SU-DHL-6 (cell line): ENCODE results near the gene PRSS57.

Experiments
- EZH2phosphoT487 ChIP-seq: fragments of 200-600 bp; sonication (generic), shearing (Covaris generic); conservative IDR thresholded peaks from 2 replicates; pipeline ENCODE4 v1.6.1; 2018; ENCODE audit warnings: mild to moderate bottlenecking, antibody characterized with exemption, low read length, moderate library complexity, mixed read lengths
- TF ChIP-seq, protein P1 (sequence below): fragments of 200-600 bp; sonication (generic); IDR thresholded peaks from one replicate; pipeline ENCODE4 v1.5.1; 2017; ENCODE audit warnings: antibody characterized with exemption, mild to moderate bottlenecking, low read length, moderate library complexity; ENCODE audit not compliant: insufficient read depth, poor library complexity, severe bottlenecking

DNA sequence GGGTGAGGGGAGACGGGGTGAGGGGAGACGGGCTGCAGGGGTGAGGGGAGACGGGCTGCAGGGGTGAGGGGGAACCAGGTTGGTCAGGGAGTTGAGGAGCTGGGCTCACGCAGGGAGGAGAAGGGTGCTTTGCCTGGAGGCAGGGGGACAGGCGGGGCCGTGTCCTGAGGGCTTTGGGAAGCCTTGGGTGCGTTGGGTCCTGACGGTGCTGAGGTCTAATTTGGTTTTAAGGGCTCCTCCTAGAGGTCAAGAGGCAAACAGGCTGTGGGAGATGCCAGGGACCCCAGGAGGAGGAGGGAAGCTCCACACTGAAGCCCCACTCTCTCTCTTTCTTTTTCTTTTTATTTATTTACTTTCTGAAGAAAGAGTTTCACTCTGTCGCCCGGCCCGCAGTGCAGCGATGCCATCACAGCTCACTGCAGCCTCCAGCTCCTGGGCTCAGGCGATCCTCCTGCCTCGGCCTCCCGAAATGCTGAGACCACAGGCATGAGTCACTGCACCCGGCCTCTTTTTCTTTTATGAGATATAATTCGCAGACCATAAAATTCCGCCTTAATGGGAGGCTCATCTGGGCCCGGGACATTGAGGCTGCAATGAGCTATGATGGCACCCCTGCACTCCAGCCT is 46.4 kb upstream of the PRSS57 start:
- TF ChIP-seq EZH2phosphoT487, result no peak
- TF ChIP-seq, protein P1, sequence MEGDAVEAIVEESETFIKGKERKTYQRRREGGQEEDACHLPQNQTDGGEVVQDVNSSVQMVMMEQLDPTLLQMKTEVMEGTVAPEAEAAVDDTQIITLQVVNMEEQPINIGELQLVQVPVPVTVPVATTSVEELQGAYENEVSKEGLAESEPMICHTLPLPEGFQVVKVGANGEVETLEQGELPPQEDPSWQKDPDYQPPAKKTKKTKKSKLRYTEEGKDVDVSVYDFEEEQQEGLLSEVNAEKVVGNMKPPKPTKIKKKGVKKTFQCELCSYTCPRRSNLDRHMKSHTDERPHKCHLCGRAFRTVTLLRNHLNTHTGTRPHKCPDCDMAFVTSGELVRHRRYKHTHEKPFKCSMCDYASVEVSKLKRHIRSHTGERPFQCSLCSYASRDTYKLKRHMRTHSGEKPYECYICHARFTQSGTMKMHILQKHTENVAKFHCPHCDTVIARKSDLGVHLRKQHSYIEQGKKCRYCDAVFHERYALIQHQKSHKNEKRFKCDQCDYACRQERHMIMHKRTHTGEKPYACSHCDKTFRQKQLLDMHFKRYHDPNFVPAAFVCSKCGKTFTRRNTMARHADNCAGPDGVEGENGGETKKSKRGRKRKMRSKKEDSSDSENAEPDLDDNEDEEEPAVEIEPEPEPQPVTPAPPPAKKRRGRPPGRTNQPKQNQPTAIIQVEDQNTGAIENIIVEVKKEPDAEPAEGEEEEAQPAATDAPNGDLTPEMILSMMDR, result no peak
